COLO668 (cell line): ENCODE results near the gene APBB3.

ENCODE experiments used
- DNase-seq: peaks from one replicate; lab custom pipeline; 2025; ENCODE audit not compliant: unreplicated experiment; lab: John Stamatoyannopoulos, UW

Gene APBB3

GRCh38 chr5:140576776-140577201, 12.4 kb upstream of the APBB3 start:
- DNase-seq: no peak

GRCh38 chr5:140575309-140575708, 10.9 kb upstream of the APBB3 start:
- peak; percentile 14 for DNase-seq

DNA sequence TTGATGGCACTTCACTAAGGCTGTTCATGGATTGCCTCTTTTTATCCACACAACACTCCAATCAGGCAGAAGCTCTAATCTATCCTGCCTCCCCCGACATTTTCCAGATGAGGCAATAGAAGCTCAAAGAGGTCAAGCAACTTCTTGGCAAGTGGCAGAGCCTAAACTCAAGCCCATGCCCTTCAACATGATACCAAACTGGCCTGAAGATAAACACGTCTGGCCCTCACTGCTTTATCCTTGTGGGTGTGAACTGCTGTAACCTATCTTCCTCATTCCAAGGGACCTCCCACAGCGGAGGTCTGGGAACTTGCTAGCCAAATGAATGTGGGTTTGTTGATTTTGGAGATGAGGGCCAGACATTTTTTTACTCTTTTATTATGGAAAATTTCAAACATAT, 9.8 kb upstream of the APBB3 start:
- DNase-seq: no peak

- no peak for DNase-seq
These were observed 9.3 kb upstream of the APBB3 start for GRCh38 chr5:140573683-140574082.

DNA sequence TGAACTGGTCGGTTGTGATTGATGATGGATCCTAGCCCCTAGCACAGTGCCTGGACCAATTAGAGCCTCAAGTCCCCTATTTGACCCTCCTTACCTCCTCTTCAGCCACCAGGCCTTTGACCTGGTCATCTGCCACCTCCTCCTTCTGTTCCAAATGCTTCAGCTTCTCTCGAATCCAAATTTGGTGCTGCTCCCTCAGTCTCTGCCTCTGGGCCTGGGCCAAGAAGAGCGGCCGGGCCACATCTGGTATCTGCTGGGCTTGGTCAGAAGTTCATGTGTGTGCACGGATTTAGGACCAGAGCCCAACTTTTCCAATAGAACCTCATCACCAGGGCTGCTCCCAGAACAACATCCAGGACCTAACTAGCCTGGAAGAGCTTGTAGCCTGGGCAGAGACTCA, 6.7 kb upstream of the APBB3 start:
- no peak for DNase-seq

DNA sequence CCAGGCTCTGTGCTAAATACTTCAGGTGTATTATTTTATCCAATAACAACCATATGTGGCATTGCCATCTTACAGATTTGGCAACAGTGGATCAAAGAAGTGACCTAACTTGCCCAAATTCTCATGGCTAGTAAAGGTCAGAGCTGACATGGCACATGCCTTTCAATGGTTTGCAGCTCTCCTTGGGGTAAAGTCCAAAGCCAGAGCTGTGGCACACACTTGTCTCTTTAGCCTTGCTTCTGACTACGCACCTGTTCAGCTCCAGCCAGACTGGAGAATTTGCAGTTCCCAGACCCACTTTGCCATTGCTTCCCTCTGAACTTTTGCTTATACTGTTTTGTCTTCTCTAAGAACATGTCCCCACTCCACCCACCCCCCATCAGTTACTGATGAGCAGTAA, 6.1 kb upstream of the APBB3 start:
- DNase-seq: no peak

- DNase-seq: no peak
These were observed 5.7 kb upstream of the APBB3 start for GRCh38 chr5:140570058-140570457.

- DNase-seq: no peak
These were observed 4.8 kb upstream of the APBB3 start for GRCh38 chr5:140569197-140569596.

DNA sequence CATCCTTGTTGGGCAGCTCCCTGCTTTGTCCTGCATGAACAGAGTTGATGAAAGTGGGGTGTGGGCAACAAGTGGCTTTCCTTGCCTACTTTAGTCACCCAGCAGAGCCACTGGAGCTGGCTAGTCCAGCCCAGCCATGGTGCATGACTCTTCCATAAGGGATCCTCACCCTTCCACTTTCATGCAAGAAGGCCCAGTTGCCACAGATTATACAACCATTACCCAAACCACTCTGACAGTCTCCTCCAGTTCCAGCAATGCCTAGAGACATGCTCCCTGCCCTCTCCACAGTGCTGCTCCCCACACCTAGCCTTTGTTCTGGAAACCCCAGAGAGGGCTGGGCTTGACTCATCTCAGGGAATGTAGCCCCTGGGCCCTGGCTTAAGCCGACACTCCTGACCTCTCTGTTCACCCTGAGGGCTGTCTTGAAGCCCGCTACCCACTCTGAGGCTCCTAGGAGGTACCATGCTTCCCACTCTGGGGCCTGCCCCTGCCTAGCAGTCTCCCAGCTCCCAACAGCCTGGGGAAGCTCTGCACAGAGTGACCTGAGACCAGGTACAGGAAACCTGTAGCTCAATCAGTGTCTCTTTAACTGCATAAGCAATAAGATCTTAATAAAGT, 4.2 kb upstream of the APBB3 start:
- no peak for DNase-seq

GRCh38 chr5:140567871-140568270, 3.5 kb upstream of the APBB3 start:
- no peak for DNase-seq

DNA sequence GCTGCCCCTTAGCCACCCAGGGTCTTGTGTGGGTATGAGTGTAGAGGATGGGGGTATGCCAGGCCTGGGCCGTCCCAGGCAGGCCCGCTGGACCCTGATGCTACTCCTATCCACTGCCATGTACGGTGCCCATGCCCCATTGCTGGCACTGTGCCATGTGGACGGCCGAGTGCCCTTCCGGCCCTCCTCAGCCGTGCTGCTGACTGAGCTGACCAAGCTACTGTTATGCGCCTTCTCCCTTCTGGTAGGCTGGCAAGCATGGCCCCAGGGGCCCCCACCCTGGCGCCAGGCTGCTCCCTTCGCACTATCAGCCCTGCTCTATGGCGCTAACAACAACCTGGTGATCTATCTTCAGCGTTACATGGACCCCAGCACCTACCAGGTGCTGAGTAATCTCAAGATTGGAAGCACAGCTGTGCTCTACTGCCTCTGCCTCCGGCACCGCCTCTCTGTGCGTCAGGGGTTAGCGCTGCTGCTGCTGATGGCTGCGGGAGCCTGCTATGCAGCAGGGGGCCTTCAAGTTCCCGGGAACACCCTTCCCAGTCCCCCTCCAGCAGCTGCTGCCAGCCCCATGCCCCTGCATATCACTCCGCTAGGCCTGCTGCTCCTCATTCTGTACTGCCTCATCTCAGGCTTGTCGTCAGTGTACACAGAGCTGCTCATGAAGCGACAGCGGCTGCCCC, 2.9 kb upstream of the APBB3 start:
- DNase-seq: no peak

GRCh38 chr5:140566665-140567064, 2.3 kb upstream of the APBB3 start:
- DNase-seq: no peak

- DNase-seq: no peak
These were observed 1.3 kb upstream of the APBB3 start for GRCh38 chr5:140565780-140566095.

DNA sequence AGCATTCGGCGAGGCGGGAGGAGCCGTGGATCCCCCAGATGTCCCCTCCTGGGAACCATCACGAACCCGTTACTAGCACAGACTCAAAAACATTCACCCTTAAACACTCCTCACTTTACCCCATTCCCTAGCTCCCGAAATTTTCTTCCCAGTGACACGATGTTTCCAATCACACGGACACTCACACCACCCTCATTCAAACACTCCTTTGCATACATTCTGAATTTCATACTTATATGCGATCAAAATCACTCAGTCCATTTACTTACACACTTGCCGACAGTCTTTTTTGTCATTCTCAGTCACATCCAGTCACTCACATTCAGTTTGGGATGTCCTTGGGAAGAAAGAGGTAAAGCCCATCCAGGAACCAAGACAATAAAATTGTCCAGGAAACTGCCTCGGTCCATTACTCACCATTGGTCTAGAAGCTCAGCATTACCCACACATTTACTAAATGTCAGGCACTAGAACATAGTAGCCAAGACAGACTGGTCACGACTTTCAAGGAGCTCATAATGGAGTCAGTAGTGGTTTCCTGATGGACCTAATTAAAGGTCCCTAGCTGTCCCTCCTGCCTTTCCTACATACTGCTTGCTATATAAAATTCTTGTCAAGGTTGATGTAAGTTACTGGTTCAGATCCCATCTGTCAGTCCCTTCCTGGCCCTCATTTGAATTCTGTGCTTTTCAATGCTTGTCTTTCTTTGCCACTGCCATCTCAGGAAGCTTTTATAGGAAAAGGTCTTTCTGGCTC, 804 bp upstream of the APBB3 start:
- no peak for DNase-seq

- DNase-seq: peak; percentile 5
These were observed 802 bp downstream of the APBB3 start for GRCh38 chr5:140563596-140563995.

- no peak for DNase-seq
These were observed 2.5 kb downstream of the APBB3 start for GRCh38 chr5:140561753-140562523.

DNA sequence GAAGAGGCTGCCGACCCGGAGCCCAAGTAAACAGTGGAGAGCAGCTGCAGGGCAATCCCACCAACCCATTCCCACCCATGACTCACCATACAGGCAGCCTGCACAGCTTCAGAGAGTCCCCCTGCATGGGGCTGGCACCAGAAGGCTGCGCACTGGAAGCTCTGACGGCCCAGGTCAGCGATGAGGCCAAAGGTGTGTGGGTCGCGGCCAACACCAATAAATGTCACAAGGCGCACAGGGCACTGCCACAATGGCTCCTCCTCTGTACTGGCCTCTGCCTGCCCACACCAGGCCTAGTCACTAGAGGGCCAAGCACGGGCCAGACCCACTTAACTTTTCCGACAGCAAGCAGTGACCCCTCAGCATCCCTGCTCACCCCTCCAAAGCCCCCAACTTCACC, 4.2 kb downstream of the APBB3 start:
- DNase-seq: no peak

GRCh38 chr5:140558542-140558941, 5.9 kb downstream of the APBB3 start:
- DNase-seq: no peak

DNA sequence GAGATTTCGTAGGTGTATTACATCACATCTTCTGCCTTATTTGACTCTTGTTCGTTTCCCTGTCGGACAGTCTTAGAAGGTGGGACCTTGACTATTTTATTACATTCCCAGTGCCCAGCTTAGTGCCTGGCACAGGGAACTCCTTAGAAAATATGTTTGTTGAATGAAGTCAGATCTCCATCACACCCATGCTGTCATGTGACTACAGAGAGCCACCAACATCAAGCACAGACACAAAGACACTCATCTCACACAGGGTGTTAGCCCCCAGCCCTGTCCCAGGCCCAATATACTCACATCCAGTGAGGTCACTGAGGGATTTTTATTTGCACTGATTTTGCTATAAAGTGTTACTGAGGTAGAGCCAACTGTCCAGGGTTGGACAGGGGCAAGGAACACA, 6.4 kb downstream of the APBB3 start:
- no peak for DNase-seq

GRCh38 chr5:140557136-140557805, 7.1 kb downstream of the APBB3 start, which contains the start of gene SRA1:
Gene SRA1, minus strand, starts transcription at chr5:140557473. Its CDS starts 21 bp downstream, at chr5:140557452.
- DNase-seq: peak; percentile 90

DNA sequence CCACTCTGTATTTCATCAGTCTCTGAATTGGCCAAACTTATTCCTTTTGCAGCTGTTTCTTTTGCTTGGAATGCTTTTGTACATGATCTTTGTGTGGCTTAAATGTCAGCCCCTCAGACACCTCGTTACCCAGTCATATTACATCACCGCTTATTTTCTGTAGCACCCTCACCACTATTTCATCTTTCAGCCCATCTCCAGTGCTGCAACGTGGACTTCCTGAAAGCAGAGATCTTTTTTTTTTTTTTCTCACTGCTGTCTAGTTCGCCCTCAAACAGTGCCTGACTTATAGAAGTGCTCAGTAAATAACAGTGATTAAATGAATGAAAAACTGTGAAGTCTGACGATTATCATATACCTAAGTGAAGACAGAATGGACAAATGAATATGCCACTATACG, 8.0 kb downstream of the APBB3 start:
- DNase-seq: no peak
